K562 (cell line): ENCODE results near the gene CUTA. TPM values are rescaled to one million over a fixed set of nuclear protein-coding genes. Genes with fewer than 3 reads are reported as not detected.
A peak's percentile ranks its signal among the peaks of the same experiment; 100 is the strongest.

Experiments used
- CLOCK ChIP-seq: fragments of 250-450 bp; sonication (Bioruptor Pico); IDR thresholded peaks from 2 replicates; pipeline ENCODE4 v1.4.0; 2020; ENCODE audit warnings: mild to moderate bottlenecking, moderate library complexity, borderline replicate concordance
- DDX20 ChIP-seq: fragments of 450-650 bp; IDR thresholded peaks from 2 replicates; pipeline ENCODE4 v1.6.1; 2016; ENCODE audit warnings: missing genetic modification characterization, low read depth, mild to moderate bottlenecking, missing compliant biosample characterization, moderate library complexity
- ETS1 ChIP-seq: conservative IDR thresholded peaks from 2 replicates; pipeline ENCODE4 v1.6.1; 2011; ENCODE audit warnings: low read depth, mild to moderate bottlenecking, low read length; ENCODE audit not compliant: control insufficient read depth
- GABPA ChIP-seq: fragments of 200-800 bp; sonication (Bioruptor generic); conservative IDR thresholded peaks from 2 replicates; pipeline ENCODE4 v1.6.1; 2016; ENCODE audit warnings: low read depth, missing genetic modification characterization, missing compliant biosample characterization
- HSF4 ChIP-seq: fragments of 250-450 bp; sonication (Bioruptor Pico); IDR thresholded peaks from 2 replicates; pipeline ENCODE4 v2.1.2; 2022; ENCODE audit warnings: mild to moderate bottlenecking, moderate library complexity, borderline replicate concordance
- MGA ChIP-seq: fragments of 450-650 bp; IDR thresholded peaks from 2 replicates; pipeline ENCODE4 v1.6.1; 2016; ENCODE audit warnings: mild to moderate bottlenecking, moderate library complexity
- RBFOX2 ChIP-seq: fragments of 200-400 bp; formaldehyde crosslinking; IDR thresholded peaks from 2 replicates; pipeline ENCODE4 v1.6.1; 2017; ENCODE audit warnings: low read depth, mild to moderate bottlenecking, low read length, moderate library complexity
- TFAP4 ChIP-seq: sonication (generic); formaldehyde crosslinking; IDR thresholded peaks from 2 replicates; pipeline ENCODE4 v1.8.0; 2022; ENCODE audit warnings: missing genetic modification reagents, mild to moderate bottlenecking, moderate library complexity, borderline replicate concordance
- WHSC1 ChIP-seq: IDR thresholded peaks from one replicate; pipeline ENCODE4 v1.6.1; 2012; ENCODE audit warnings: low read length, control low read depth, inconsistent platforms
- ZNF232 ChIP-seq: sonication (generic); formaldehyde crosslinking; IDR thresholded peaks from 2 replicates; pipeline ENCODE4 v1.8.0; 2022; ENCODE audit warnings: mild to moderate bottlenecking, missing genetic modification reagents
- ZNF354B ChIP-seq: fragments of 250-450 bp; sonication (Bioruptor Pico); IDR thresholded peaks from 2 replicates; pipeline ENCODE4 v1.4.0; 2020
- ZNF384 ChIP-seq: IDR thresholded peaks from 2 replicates; pipeline ENCODE4 v1.6.1; 2012; ENCODE audit warnings: low read depth, low read length, improper control_type of control experiment
- polyA plus RNA-seq, 8 experiments: library from polyadenylated mRNA; depleted of rRNA in 4 of 8; stranded (reverse) in 5 of 8; unstranded in 3 of 8; fragments of >200 nt; fragmentation: Nextera tagmentation in 2 of 8; fragmentation: Illumina TruSeq in 1 of 8; extraction: Ambion mirVana in 2 of 8; extraction: Trizol in 1 of 8; gene quantifications; 2 replicates each; pipeline versions ENCODE4 v1.2.1 to v1.2.3, GENCODE V29; 2011 to 2014; ENCODE audit warnings: inconsistent platforms in 1 of 8, missing spikeins in 1 of 8
- total RNA-seq, 7 experiments: library from RNA; depleted of rRNA in 6 of 7; stranded (reverse); fragments of >200 nt in 6 of 7; fragmentation: Illumina TruSeq in 2 of 7; extraction: Trizol in 2 of 7; gene quantifications; 2 replicates each; pipeline versions ENCODE4 v1.2.1 to v1.2.3, GENCODE V29; 2011 to 2021; ENCODE audit warnings: low replicate concordance in 1 of 7

Gene CUTA
- total and polyA plus RNA-seq, 9 of the 15 experiments (the other 6 are each of a cell fraction or from before 2014, with no cell fraction given), result 166 to 682 (median 310) TPM

GRCh38 chr6:33384581-33385020 lies 33.3 kb downstream of the CUTA start (continued):
- TF ChIP-seq MGA, result no peak
- TF ChIP-seq WHSC1, result no peak
- no peak for TF ChIP-seq ETS1
- no peak for TF ChIP-seq DDX20 (tag)
- TF ChIP-seq GABPA (tag), result no peak
- TF ChIP-seq TFAP4 (CRISPR knock-in tag), result no peak
- no peak for TF ChIP-seq RBFOX2
- TF ChIP-seq HSF4 (CRISPR knock-in tag), result no peak
- TF ChIP-seq ZNF354B (CRISPR knock-in tag), result no peak
- TF ChIP-seq ZNF232, result no peak
- no peak for TF ChIP-seq CLOCK (CRISPR knock-in tag)
- peak; percentile 24; the same call in 1 of the 2 replicates for TF ChIP-seq ZNF384
